Stimulated activated CD4-positive, alpha-beta T cell treated with anti-CD3 and anti-CD28 coated beads, Interleukin-15, amount 100 ng/mL, for 1 hour (primary cell): ENCODE measurements around the gene MAEA.

Experiments used
- DNase-seq, 2 donors: peaks; one replicate each; pipeline ENCODE4 v3.0.0-alpha.2; 2020; ENCODE audit warnings: low read depth in 1 of 2, low spot score in 1 of 2

The MAEA gene

GRCh38 chr4:1376841-1377605 lies 87.3 kb downstream of the MAEA start:
- no peak for DNase-seq

GRCh38 chr4:1377606-1378261 lies 88.0 kb downstream of the MAEA start:
- no peak for DNase-seq

GRCh38 chr4:1378559-1379231 lies 89.0 kb downstream of the MAEA start:
- no peak for DNase-seq

DNA sequence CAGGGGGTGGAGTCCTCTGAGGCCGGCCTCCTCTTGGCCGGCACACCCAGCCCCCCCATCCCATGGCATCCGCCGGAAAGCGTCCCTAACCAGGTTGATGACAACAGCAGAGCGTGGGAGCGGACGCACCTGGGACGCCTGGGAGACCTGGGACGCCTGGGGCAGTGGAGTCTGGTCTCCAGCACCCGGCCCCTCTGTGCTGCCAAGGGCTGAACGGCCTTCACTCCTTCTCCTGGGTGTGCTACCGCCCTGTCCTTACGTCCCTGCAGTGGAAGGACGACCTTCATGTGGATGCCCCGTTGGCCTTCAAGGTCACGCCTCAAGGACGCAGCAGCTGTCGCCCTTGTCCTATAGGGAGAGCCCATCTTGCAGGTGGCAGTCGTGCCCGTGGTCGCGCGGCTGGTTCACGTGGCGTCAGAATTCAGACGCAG lies 89.7 kb downstream of the MAEA start:
- DNase-seq, result no peak

DNA sequence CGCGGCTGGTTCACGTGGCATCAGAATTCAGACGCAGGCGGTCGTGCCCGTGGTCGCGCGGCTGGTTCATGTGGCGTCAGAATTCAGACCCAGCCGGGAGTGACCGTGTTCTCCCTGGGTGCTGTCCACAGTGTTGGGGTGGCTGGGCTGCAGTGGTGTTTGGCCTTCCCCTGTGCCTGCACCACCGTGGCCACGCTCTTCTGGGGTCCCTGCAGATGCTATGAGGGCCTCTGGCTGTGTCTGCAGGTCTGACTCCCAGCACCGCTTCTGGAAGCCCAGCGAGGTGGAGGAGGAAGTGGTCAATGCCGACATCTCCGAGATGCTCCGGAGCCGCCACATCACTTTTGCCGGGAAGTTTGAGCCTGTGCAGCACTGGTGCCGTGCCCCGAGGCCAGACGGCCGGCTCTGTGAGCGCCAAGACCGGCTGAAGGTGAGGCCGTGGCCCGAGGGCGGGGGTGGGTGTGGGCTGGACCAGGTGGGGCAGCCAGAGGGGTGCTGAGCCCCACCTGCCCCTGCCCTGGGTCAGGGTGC lies 90.2 kb downstream of the MAEA start:
- no peak for DNase-seq

DNA sequence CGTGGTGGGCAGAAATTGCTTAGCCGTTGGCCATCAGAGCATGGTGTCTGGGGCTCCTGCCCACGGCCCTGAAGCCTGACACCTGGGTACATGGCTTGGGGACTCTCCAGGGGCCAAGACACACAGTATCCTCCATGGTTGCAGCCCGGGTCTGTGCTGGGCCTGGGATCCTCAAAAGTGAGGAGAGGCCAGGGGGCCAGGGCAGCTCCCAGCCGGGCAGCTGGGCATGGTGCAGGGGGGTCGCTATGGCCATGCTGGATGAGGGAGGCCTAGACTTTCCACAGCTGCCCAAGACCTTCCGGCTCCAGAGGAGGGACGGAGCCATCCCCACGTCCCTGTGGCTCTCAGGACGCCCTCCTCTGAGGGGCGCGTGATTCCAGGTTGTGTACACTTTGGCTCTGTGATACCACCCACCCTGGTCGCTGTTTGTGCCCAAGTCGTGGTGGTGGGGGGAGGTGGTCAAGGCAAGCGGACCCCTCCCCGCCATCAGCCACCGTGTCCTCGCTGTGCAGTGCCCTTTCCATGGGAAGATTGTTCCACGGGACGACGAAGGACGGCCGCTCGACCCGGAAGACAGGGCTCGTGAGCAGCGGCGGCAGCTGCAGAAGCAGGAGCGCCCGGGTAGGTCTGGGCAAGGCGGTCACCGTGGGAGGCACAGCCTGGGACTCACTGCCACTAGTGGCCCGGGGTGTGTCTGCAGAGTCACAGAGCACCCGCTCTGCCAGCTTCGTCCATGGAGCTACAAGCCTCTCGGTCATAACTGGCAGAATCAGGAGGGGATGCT lies 90.9 kb downstream of the MAEA start:
- DNase-seq, result no peak

- no peak for DNase-seq
These were observed 91.5 kb downstream of the MAEA start for GRCh38 chr4:1381181-1381621.

DNA sequence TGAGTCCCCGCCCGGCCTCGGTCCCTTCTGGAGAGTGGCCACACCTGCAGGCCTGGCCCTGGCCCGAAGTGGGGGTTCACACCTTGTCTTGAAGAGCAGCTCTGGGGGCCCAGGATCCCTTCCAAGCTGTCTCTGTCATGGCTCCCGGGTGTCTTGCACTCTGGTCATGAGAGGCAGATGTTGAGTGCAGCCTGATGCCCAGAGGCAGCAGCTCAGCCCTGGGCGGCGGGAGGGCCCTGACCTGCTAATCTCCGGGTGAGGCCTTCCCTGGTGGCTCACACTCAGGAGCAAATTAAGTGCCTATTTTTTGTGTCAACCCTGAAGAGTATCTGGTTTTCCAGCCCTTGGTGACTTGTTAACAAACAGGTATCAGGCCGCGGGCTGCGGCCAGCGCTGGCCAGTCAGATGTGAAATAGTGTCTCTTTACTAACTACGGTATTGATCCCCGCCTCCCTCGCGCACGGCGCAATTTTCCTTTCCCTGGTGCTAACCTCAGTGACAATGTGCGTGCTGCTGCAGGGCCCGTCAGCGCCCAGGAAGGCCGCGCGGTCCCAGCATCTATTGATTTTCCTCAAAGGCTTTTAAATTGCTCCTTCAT lies 92.4 kb downstream of the MAEA start:
- no peak for DNase-seq

- no peak for DNase-seq
These were observed 93.4 kb downstream of the MAEA start for GRCh38 chr4:1382776-1383727.

DNA sequence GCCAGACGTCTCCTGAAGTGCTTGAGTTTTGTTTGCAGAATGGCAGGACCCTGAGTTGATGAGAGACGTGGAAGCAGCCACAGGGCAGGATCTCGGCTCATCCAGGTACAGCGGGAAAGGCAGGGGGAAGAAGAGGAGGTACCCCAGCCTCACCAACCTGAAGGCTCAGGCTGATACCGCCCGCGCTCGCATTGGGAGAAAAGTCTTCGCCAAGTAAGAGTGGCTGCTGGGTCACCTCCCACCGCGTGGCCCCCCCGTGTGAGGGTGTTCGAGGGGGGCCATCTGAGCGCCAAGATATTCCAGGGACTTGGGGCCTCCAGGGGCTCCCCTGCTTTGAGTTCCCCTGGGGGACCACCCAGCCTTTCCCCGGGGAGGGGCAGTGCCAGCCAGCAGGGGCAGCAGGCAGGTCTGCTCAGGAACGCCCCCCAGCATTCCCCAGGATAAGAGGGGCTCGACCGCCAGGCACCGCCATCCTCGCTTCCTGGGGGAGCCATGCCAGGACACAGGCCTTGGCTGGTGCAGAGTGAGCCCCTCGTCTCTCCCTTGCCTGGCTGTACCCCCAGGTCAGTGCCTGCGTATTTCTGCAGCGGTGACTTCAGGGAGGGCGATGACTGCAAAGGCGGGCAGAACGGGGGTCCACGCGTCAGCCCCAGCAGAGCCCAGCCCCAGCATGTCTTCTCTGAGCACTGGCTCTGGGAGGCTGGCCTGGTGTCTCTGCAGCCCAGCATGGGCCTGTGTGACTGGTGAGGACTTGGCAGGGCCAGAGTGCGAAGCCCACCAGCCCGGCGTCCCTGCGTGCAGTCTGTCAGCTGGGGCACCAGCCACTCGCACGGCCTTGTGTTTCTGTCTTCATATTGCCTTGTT lies 94.3 kb downstream of the MAEA start:
- DNase-seq, result no peak

DNA sequence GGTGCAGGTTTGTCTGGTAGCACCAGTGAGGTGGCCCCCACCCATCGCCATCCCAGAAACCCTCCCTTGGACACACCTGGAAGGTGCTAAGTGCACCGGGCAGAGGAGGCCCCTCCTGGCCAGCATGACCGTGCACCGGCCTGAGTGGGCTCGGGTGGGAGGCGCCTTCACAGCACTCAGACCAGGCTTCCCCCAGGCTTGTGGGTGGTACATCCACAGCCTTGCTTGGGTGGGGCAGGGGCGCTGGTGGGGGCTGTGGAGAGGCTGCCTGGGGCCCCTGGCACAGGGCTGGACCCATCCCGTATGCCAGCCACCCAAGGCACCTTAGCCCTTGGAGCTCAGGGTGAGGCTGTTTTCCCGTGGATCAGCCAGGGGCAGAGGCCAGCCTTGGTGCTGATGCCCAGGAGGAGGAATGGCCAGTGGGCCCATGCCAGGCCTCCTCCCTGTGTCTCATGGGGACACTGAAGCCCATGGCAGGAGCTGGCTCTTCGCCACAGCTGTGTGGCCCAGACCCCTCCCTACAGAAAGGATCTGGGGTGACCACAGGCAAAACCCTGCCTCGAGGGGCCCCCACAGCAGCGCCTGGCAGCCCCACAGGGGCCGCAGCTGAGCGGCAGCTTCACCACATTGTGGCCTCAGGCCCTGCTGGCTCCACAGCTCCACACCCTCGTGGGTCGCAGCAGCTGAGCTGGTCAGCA lies 95.1 kb downstream of the MAEA start:
- DNase-seq, result no peak

GRCh38 chr4:1385373-1386340 lies 96.0 kb downstream of the MAEA start:
- DNase-seq, result no peak
